Neural cell (in vitro differentiated cells): Measurements from ENCODE around the gene TARBP2.

Experiments used
- EZH2 ChIP-seq: fragments of 200-600, 300-800 bp; shearing (Covaris generic), sonication (generic); IDR thresholded peaks from 2 replicates; pipeline ENCODE4 v1.6.1; 2014; ENCODE audit warnings: antibody characterized with exemption, low read length, borderline replicate concordance, mild to moderate bottlenecking; ENCODE audit not compliant: insufficient read depth, poor library complexity, severe bottlenecking
- TF ChIP-seq, protein P1 (sequence below): fragments of 450-650 bp; IDR thresholded peaks from 2 replicates; pipeline ENCODE4 v1.5.1; 2014; ENCODE audit warnings: antibody characterized with exemption, mild to moderate bottlenecking, moderate library complexity; ENCODE audit not compliant: poor library complexity, severe bottlenecking
- TF ChIP-seq, protein P2 (sequence below): IDR thresholded peaks from 2 replicates; pipeline ENCODE4 v1.6.1; 2012; ENCODE audit warnings: borderline replicate concordance

DNA sequence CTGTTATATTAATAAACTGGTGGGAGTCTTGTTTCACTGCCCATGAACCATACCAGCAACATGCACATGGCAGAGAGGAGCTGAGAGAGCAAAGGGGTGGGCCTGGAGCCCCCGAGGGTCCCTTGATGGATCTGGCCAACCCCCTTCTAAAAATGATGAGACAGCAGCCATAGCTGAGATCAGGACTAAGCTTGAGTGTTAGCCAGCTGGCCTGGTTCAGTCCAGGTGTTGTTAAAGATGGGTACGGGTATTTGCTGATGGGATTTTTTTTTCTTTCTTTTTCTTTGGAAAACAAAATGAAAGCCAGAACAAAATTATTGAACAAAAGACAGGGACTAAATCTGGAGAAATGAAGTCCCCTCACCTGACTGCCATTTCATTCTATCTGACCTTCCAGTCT is 33.2 kb upstream of the TARBP2 start:
- TF ChIP-seq, protein P1, sequence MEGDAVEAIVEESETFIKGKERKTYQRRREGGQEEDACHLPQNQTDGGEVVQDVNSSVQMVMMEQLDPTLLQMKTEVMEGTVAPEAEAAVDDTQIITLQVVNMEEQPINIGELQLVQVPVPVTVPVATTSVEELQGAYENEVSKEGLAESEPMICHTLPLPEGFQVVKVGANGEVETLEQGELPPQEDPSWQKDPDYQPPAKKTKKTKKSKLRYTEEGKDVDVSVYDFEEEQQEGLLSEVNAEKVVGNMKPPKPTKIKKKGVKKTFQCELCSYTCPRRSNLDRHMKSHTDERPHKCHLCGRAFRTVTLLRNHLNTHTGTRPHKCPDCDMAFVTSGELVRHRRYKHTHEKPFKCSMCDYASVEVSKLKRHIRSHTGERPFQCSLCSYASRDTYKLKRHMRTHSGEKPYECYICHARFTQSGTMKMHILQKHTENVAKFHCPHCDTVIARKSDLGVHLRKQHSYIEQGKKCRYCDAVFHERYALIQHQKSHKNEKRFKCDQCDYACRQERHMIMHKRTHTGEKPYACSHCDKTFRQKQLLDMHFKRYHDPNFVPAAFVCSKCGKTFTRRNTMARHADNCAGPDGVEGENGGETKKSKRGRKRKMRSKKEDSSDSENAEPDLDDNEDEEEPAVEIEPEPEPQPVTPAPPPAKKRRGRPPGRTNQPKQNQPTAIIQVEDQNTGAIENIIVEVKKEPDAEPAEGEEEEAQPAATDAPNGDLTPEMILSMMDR: no peak
- TF ChIP-seq, protein P2, sequence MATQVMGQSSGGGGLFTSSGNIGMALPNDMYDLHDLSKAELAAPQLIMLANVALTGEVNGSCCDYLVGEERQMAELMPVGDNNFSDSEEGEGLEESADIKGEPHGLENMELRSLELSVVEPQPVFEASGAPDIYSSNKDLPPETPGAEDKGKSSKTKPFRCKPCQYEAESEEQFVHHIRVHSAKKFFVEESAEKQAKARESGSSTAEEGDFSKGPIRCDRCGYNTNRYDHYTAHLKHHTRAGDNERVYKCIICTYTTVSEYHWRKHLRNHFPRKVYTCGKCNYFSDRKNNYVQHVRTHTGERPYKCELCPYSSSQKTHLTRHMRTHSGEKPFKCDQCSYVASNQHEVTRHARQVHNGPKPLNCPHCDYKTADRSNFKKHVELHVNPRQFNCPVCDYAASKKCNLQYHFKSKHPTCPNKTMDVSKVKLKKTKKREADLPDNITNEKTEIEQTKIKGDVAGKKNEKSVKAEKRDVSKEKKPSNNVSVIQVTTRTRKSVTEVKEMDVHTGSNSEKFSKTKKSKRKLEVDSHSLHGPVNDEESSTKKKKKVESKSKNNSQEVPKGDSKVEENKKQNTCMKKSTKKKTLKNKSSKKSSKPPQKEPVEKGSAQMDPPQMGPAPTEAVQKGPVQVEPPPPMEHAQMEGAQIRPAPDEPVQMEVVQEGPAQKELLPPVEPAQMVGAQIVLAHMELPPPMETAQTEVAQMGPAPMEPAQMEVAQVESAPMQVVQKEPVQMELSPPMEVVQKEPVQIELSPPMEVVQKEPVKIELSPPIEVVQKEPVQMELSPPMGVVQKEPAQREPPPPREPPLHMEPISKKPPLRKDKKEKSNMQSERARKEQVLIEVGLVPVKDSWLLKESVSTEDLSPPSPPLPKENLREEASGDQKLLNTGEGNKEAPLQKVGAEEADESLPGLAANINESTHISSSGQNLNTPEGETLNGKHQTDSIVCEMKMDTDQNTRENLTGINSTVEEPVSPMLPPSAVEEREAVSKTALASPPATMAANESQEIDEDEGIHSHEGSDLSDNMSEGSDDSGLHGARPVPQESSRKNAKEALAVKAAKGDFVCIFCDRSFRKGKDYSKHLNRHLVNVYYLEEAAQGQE: no peak
- no peak for TF ChIP-seq EZH2
